DMS153 (cell line): ENCODE results near the gene ATP1B2.
"Not testable (repeated sequence)": the region's sequence is repeated elsewhere in the genome, so short reads cannot be mapped to it uniquely, and the experiment has no call there.

Source experiments
- DNase-seq: peaks from one replicate; lab custom pipeline; 2025; lab: John Stamatoyannopoulos, UW

The ATP1B2 gene

DNA sequence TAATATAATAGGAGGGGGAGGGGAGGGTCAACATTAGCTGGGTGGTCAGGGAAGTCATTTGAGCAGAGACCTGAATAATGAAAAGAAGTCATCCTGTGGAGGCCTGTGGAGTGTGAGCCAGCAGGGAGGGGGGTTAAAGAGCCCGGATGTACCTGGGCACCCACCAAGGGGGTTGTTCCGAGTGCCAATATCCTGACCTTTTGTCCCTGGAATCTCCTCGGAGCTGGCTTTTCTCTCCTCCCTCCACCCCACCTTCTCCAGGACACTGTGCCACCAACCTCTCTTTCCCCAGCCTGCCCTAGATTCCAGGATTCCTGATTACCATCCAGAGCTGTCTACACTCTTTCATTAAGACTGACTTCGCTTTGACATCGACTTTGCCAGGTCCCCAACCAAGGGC lies 14.6 kb upstream of the ATP1B2 start:
- DNase-seq: no peak

GRCh38 chr17:7640783-7641182 lies 9.9 kb upstream of the ATP1B2 start:
- no peak for DNase-seq

DNA sequence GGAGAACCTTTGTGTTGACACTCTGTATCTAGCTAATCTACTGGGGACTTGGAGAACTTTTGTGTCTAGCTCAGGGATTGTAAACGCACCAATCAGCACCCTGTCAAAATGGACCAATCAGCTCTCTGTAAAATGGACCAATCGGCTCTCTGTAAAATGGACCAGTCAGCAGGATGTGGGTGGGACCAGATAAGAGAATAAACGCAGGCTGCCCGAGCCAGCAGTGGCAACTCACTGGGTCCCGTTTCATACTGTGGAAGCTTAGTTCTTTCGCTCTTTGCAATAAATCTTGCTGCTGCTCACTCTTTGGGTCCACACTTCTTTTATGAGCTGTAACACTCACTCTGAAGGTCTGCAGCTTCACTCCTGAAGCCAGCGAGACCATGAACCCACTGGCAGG lies 9.1 kb upstream of the ATP1B2 start:
- not testable (repeated sequence) for DNase-seq

GRCh38 chr17:7644775-7645174 lies 6.0 kb upstream of the ATP1B2 start:
- DNase-seq: no peak

DNA sequence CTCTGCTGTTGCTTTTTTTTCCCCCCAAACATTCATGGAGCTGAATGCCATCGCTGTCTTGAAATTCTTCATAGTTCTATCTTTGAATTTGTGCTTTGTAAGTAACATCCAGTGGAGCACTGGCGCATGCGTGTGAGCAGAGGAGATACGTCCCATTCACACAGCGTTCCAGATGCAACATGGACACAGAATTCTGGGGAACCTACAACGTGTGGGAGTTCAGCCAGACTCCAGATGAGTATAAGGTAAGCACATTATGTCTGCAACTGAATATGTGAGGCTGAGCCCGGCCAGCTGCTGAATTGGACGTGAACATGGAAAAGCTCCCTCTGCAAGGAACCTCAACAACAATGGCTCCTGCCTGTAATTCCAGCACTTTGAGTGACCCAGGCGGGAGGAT lies 4.3 kb upstream of the ATP1B2 start:
- DNase-seq: no peak

- no peak for DNase-seq
Measured at GRCh38 chr17:7647018-7647417, 3.7 kb upstream of the ATP1B2 start.

- no peak for DNase-seq
Measured at GRCh38 chr17:7651097-7651664, 455 bp downstream of the ATP1B2 start.

- DNase-seq: no peak
Measured at GRCh38 chr17:7651665-7652387, 1.1 kb downstream of the ATP1B2 start.

- DNase-seq: no peak
Measured at GRCh38 chr17:7652388-7653356, 1.9 kb downstream of the ATP1B2 start.

GRCh38 chr17:7654832-7655540 lies 4.3 kb downstream of the ATP1B2 start:
- DNase-seq: no peak

DNA sequence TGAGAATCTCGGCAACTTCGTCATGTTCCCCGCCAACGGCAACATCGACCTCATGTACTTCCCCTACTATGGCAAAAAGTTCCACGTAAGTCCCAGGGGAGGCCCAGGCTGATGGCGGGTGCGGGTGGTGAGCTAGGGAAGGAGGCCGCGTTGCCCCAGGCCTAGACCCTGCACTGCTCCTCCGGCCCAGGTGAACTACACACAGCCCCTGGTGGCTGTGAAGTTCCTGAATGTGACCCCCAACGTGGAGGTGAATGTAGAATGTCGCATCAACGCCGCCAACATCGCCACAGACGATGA lies 4.8 kb downstream of the ATP1B2 start:
- DNase-seq: no peak

- DNase-seq: no peak
Measured at GRCh38 chr17:7656958-7657609, 6.4 kb downstream of the ATP1B2 start.

DNA sequence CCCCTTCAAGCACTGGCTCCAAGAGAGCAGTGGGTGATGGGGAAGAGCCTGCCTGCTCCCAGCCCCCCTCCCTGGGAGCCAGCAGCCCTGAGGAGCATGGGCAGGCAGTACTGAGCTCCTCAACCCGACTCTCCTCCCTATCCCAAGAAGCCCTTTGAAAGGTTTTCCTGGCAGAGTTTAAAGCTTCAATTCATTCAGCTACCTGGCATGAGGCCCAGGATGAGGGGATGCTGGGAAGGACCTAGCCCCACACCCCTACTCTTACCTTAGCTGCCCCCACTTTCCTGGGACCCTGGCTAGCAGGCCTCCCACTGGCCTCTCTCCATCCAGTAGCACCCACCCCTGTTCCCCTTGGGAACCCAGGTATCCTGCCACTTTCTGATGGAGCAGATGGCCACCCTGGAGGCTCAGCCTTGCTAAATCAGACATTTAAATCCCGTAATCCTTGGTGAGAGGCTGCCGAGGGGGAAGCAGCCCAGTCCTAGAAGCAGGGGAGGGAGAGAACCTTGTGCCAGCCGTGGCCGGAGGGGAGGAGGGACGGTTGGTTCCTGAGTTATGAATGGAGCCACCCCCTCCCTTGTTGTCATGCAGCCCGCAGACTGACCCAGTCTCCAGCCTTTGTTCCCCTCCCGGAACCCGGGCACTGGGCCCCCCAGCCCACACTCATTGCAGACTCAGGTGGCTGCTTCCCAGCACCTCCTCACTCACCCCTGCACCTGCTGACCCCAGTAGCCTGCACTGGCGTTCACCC lies 17.1 kb downstream of the ATP1B2 start:
- DNase-seq: no peak

DNA sequence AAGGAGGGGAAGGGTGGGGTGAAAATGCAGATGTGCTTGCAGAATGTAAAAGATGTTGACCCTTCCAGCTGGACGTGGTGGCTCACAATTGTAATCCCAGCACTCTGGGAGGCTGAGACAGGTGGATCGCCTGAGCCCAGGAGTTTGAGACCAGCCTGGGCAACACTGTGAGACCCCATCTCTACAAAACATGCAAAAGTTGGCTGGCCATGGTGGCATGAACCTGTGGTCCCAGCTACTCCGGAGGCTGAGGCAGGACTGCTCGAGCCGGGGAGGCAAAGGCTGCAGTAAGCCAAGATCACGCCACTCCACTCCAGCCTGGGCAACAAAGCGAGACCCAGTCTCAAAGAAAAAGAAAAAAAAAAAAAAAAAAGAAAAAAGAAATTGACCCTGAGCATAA lies 17.8 kb downstream of the ATP1B2 start:
- no peak for DNase-seq

GRCh38 chr17:7673239-7673638 lies 22.5 kb downstream of the ATP1B2 start:
- no peak for DNase-seq

GRCh38 chr17:7674934-7675333 lies 24.2 kb downstream of the ATP1B2 start:
- DNase-seq: no peak

GRCh38 chr17:7676533-7676932 lies 25.8 kb downstream of the ATP1B2 start:
- DNase-seq: no peak

DNA sequence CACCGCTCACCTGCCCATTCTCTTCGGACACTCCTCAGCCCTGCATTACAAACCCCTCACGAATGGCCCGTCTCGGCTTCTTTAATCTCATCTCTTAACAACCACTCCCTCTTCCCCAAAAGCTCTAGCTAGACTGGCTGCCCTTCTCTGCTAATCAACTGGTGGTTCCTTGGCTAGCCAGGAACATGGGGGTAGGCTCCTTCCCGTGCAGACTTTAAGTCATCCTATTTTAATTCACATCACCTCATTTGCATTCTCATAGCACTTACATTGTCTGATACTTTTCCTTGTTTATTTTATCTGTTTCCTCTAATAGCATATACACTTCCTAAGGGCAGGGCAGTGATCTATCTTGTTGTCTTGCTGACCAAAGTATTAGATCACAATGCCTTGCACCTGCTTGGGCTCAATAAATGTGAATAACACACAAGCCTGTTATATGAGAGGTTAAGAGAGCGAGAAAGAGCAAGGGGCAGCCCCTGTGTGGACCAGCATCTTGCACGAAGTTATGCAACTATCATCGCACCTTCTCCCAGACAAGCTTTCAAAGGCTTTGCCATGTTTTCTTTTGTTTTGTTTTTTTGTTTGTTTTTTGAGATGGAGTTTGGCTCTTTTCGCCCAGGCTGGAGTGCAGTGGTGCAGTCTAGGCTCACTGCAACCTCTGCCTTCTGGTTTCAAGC lies 26.8 kb downstream of the ATP1B2 start:
- DNase-seq: no peak

- no peak for DNase-seq
Measured at GRCh38 chr17:7684851-7685532, 34.3 kb downstream of the ATP1B2 start.
